Loucy (cell line): ENCODE data around the gene TMC5.

ENCODE experiments used
- H2AFZ ChIP-seq: fragments of 200-600 bp; sonication (generic); 2 replicates; pipeline ENCODE4 v1.6.0; 2016; ENCODE audit warnings: antibody characterized with exemption, mild to moderate bottlenecking, low read length, moderate library complexity
- H3F3A ChIP-seq: fragments of 200-600 bp; 2 replicates; pipeline ENCODE4 v1.6.0; 2016; ENCODE audit warnings: antibody characterized with exemption, low read depth, mild to moderate bottlenecking
- H3K27me3 ChIP-seq: fragments of 200-600 bp; sonication (generic); 2 replicates; pipeline ENCODE4 v1.6.1; 2014; ENCODE audit warnings: low read length, mild to moderate bottlenecking; ENCODE audit not compliant: insufficient read depth, poor library complexity, severe bottlenecking
- H3K36me3 ChIP-seq: fragments of 200-600 bp; sonication (generic); 2 replicates; pipeline ENCODE4 v1.6.1; 2016; ENCODE audit warnings: low read length; ENCODE audit not compliant: insufficient read depth
- H3K4me1 ChIP-seq: fragments of 200-600 bp; sonication (generic); 2 replicates; pipeline ENCODE4 v1.5.1; 2014; ENCODE audit warnings: low read length, mild to moderate bottlenecking; ENCODE audit not compliant: insufficient read depth, poor library complexity, severe bottlenecking
- H3K4me2 ChIP-seq: fragments of 200-600 bp; sonication (generic); 2 replicates; pipeline ENCODE4 v1.6.0; 2014; ENCODE audit warnings: antibody characterized with exemption, low read length, low read depth, mild to moderate bottlenecking; ENCODE audit not compliant: poor library complexity, severe bottlenecking
- H3K4me3 ChIP-seq: fragments of 200-600 bp; sonication (generic); 2 replicates; pipeline ENCODE4 v1.5.1; 2014; ENCODE audit warnings: low read length, mild to moderate bottlenecking, mixed read lengths; ENCODE audit not compliant: poor library complexity, severe bottlenecking
- H3K79me2 ChIP-seq: fragments of 200-600 bp; sonication (generic); 2 replicates; pipeline ENCODE4 v1.6.1; 2014; ENCODE audit warnings: low read length; ENCODE audit not compliant: insufficient read depth
- H3K9ac ChIP-seq: fragments of 200-600 bp; sonication (generic); 2 replicates; pipeline ENCODE4 v1.6.0; 2014; ENCODE audit warnings: mild to moderate bottlenecking, low read depth, low read length, moderate library complexity; ENCODE audit not compliant: poor library complexity, severe bottlenecking
- H3K9me2 ChIP-seq: fragments of 200-600 bp; sonication (generic); replicated peaks from 2 replicates; pipeline ENCODE4 v1.6.1; 2016; ENCODE audit warnings: low read depth, low read length, mixed read lengths
- H3K9me3 ChIP-seq: fragments of 200-600 bp; sonication (generic); 2 replicates; pipeline ENCODE4 v1.6.1; 2014; ENCODE audit warnings: mild to moderate bottlenecking, antibody characterized with exemption, low read length, low read depth; ENCODE audit not compliant: insufficient read depth
- H4K20me1 ChIP-seq: fragments of 200-600 bp; sonication (generic); 2 replicates; pipeline ENCODE4 v1.6.0; 2014; ENCODE audit warnings: antibody characterized with exemption, low read length, mild to moderate bottlenecking; ENCODE audit not compliant: insufficient read depth, poor library complexity, severe bottlenecking
- EZH2phosphoT487 ChIP-seq: fragments of 200-600 bp; IDR thresholded peaks from 2 replicates; pipeline ENCODE4 v1.6.1; 2018; ENCODE audit warnings: antibody characterized with exemption, mild to moderate bottlenecking, moderate library complexity, borderline replicate concordance
- TF ChIP-seq, protein P1 (sequence below): fragments of 200-600 bp; sonication (generic); conservative IDR thresholded peaks from 2 replicates; pipeline ENCODE4 v1.5.1; 2014; ENCODE audit warnings: mild to moderate bottlenecking, antibody characterized with exemption, low read length

Gene TMC5

DNA sequence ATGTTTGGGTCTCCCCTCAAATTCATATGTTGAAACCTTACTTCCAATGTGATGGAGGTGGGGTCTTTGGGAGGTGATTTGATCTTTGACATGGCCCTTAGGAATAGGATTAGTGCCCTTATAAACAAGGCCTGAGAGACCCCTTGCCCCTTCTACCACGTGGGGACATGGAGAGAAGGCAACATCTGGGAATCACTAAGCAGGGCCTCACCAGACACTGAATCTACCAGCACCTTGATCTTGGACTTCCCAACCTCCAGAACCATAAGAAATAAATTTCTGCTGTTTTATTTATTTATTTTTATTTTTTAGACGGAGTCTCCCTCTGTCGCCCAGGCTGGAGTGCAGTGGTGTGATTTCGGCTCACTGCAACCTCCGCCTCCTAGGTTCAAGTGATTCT is 64.1 kb downstream of the TMC5 start:
- TF ChIP-seq EZH2phosphoT487, result no peak
- TF ChIP-seq, protein P1, sequence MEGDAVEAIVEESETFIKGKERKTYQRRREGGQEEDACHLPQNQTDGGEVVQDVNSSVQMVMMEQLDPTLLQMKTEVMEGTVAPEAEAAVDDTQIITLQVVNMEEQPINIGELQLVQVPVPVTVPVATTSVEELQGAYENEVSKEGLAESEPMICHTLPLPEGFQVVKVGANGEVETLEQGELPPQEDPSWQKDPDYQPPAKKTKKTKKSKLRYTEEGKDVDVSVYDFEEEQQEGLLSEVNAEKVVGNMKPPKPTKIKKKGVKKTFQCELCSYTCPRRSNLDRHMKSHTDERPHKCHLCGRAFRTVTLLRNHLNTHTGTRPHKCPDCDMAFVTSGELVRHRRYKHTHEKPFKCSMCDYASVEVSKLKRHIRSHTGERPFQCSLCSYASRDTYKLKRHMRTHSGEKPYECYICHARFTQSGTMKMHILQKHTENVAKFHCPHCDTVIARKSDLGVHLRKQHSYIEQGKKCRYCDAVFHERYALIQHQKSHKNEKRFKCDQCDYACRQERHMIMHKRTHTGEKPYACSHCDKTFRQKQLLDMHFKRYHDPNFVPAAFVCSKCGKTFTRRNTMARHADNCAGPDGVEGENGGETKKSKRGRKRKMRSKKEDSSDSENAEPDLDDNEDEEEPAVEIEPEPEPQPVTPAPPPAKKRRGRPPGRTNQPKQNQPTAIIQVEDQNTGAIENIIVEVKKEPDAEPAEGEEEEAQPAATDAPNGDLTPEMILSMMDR, result no peak
- no peaks in the 10 kb centered on the region for H4K20me1 ChIP-seq
- no peaks in the 10 kb centered on the region for H3K9me3 ChIP-seq
- H2AFZ ChIP-seq, result no peak overlapping the region
- H3K4me2 ChIP-seq, result no peak overlapping the region
- H3K4me3 ChIP-seq, result no peak overlapping the region
- no peaks in the 10 kb centered on the region for H3K4me1 ChIP-seq
- H3K9me2 ChIP-seq, result no peaks in the 10 kb centered on the region
- H3K9ac ChIP-seq, result no peak overlapping the region
- H3F3A ChIP-seq, result no peaks in the 10 kb centered on the region
- H3K27me3 ChIP-seq, result no peaks in the 10 kb centered on the region
- H3K36me3 ChIP-seq, result no peaks in the 10 kb centered on the region
- H3K79me2 ChIP-seq, result no peaks in the 10 kb centered on the region

DNA sequence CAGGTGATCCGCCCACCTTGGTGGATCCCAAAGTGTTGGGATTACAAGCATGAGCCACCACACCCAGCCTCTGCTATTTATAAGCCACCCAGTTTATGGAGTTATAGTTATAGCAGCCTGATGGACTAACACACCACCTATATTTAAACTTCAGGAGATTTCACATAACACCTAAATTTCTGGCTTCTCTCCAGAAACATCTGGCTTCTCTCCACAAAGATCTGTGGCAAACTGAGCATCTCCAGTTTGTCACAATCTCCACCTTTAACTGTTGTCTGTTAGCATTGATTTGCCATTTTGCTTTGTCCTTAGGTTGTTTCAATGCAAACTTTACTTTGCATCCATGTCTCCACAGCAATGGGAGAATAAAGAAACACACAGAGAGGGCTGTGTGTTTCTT is 64.6 kb downstream of the TMC5 start:
- Histone ChIP-seq H3F3A (no peaks in the 10 kb centered on the region), H3K4me1 (no peaks in the 10 kb centered on the region), H3K9me2 (no peaks in the 10 kb centered on the region), H3K79me2 (no peaks in the 10 kb centered on the region), H3K27me3 (no peaks in the 10 kb centered on the region), H3K4me3 (no peak overlapping the region), H3K9ac (no peak overlapping the region), H4K20me1 (no peaks in the 10 kb centered on the region), H3K4me2 (no peak overlapping the region), H2AFZ (no peak overlapping the region), H3K9me3 (no peaks in the 10 kb centered on the region), H3K36me3 (no peaks in the 10 kb centered on the region)
- no peak for TF ChIP-seq EZH2phosphoT487
- TF ChIP-seq, protein P1, result no peak

DNA sequence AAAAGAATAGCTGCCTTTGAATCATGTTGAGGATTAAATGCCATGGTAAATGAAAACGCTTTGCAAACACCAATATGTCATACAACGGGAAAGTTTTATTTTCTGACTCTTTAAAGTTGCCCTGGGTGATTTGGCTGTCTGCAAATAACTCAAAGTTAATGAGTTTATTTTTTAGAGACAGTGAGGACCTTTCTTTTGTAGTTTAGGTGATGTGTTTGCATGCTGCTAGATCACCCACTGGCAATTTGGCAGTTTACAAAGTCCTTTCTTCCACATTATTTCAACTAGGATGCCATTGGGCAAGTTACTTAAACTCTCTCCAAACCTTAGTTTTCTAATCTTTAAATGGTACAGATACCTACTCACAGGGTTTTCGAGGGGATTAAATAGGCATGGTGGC is 66.4 kb downstream of the TMC5 start:
- H3K27me3 ChIP-seq, result no peaks in the 10 kb centered on the region
- H3K4me1 ChIP-seq, result no peaks in the 10 kb centered on the region
- H3K79me2 ChIP-seq, result no peaks in the 10 kb centered on the region
- H3K4me2 ChIP-seq, result no peak overlapping the region
- no peaks in the 10 kb centered on the region for H3K36me3 ChIP-seq
- H2AFZ ChIP-seq, result no peak overlapping the region
- no peaks in the 10 kb centered on the region for H3F3A ChIP-seq
- TF ChIP-seq, protein P1, result no peak
- no peak for TF ChIP-seq EZH2phosphoT487
- no peak overlapping the region for H3K4me3 ChIP-seq
- H3K9me3 ChIP-seq, result no peaks in the 10 kb centered on the region
- no peak overlapping the region for H3K9ac ChIP-seq
- no peaks in the 10 kb centered on the region for H4K20me1 ChIP-seq
- no peaks in the 10 kb centered on the region for H3K9me2 ChIP-seq
